Rectal smooth muscle tissue (tissue), 1 donor: ENCODE measurements around the gene RAB11FIP4.

ENCODE experiments used
- H3K27ac ChIP-seq: one replicate; pipeline ENCODE4 v1.7.0; 2013; ENCODE audit warnings: low read depth, low read length, inconsistent platforms
- H3K27me3 ChIP-seq: one replicate; pipeline ENCODE4 v1.7.0; 2013; ENCODE audit warnings: low read length; ENCODE audit not compliant: control insufficient read depth, insufficient read depth
- H3K36me3 ChIP-seq: one replicate; pipeline ENCODE4 v1.7.0; 2013; ENCODE audit warnings: low read length; ENCODE audit not compliant: control insufficient read depth, insufficient read depth
- H3K4me1 ChIP-seq: one replicate; pipeline ENCODE4 v1.7.0; 2013; ENCODE audit warnings: low read length; ENCODE audit not compliant: control insufficient read depth, insufficient read depth
- H3K4me3 ChIP-seq: one replicate; pipeline ENCODE4 v1.7.0; 2013; ENCODE audit warnings: low read length
- H3K9ac ChIP-seq: one replicate; pipeline ENCODE4 v1.7.0; 2013; ENCODE audit warnings: low read length

RAB11FIP4 gene

GRCh38 chr17:31416503-31416923, 25.0 kb downstream of the RAB11FIP4 start:
- no peaks in the 10 kb centered on the region for H3K4me1 ChIP-seq
- peaks cover 3% of the 10 kb centered on the region for H3K27me3 ChIP-seq
- H3K27ac ChIP-seq, result no peak overlapping the region
- H3K9ac ChIP-seq, result no peak overlapping the region
- H3K4me3 ChIP-seq, result no peak overlapping the region
- H3K36me3 ChIP-seq, result no peaks in the 10 kb centered on the region

DNA sequence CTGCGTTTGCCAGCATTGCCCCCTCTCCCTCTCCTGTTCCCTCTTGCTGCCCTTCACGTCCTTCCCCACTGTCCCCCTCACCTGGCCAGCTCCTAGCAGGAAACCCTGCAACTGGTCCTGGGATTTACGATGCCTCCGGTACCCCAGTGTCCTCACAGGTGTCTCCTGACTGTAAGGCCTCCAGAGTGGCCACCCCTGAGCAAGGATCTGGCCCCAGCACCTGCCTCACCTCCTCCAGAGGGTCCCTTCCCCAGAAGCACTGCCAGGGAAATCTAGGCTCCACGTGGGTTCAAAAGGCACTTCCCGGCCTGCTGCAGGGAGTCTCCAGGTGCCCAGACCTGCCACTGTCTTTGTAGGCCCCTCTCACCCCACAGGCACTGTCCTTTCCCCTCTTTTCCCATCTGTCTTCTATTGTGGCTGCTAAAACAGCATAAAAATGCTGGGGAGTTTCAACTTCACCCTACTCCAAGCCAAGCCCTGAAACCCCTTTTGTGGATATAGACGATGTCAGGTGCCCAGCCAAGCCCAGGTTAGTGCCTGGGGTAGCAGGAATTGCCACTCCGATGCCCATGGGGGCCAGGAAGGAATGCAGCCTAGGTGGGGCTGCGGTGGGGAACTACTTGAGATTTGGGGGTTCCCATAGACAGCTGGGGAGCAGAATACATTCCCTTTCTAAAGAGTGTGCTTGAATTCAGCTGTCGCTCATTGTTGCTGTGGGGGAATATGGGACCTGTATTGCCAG, 25.7 kb downstream of the RAB11FIP4 start:
- H3K9ac ChIP-seq, result no peak overlapping the region
- H3K36me3 ChIP-seq, result no peaks in the 10 kb centered on the region
- H3K4me1 ChIP-seq, result no peaks in the 10 kb centered on the region
- H3K4me3 ChIP-seq, result no peak overlapping the region
- H3K27me3 ChIP-seq, result peaks cover 3% of the 10 kb centered on the region
- no peak overlapping the region for H3K27ac ChIP-seq

DNA sequence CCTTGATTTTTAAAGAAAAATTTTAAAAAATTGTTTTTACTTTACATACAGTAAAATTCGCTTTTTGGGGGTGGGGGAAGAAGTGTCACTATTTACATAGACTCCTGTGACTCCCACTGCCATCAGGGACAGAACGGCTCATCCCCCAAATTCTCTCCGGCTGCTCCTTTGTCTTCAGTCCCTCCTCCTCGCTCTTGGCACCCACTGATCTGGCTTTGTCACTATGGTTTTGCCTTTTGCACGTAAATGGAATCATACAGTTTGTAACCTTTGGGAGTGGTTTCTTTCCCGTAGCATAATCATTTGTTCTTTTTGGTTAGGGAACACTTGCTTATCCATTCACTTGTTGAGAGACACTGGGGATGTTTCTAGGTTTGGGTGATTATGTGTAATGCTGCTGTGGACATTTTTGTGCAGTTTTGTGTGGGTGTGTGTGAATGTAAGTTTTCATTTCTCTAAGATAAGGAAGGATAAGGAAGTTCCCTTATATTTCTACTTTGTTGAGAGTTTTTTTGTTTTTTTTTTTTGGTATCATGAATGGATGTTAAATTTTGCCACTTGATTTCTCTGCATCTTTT, 27.4 kb downstream of the RAB11FIP4 start:
- Histone ChIP-seq H3K27ac (no peak overlapping the region), H3K4me3 (no peak overlapping the region), H3K36me3 (no peaks in the 10 kb centered on the region), H3K4me1 (no peaks in the 10 kb centered on the region), H3K9ac (no peak overlapping the region), H3K27me3 (peaks cover 3% of the 10 kb centered on the region)

DNA sequence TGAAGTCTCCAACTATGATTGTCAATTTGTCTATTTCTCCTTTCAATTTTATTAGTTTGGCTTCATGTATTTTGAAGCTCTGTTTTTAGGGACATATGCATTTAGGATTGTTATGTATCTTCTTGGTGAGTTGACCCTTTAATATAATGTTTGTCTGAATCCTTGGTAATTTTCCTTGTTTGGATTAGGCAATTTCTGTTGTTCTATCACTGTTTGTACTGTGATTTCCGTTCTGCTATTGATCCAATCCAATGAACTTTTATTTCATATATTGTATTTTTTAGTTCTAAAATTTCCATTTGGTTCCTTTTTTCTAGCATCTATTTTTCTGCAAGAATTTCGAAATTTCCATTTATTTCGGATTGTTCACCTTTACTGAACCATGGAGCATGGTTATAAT, 31.0 kb downstream of the RAB11FIP4 start:
- H3K4me1 ChIP-seq, result no peaks in the 10 kb centered on the region
- no peak overlapping the region for H3K9ac ChIP-seq
- no peak overlapping the region for H3K27ac ChIP-seq
- H3K27me3 ChIP-seq, result no peaks in the 10 kb centered on the region
- H3K36me3 ChIP-seq, result no peaks in the 10 kb centered on the region
- H3K4me3 ChIP-seq, result no peak overlapping the region

GRCh38 chr17:31424944-31425281, 33.4 kb downstream of the RAB11FIP4 start:
- Histone ChIP-seq H3K27ac (no peak overlapping the region), H3K4me3 (no peak overlapping the region), H3K27me3 (no peaks in the 10 kb centered on the region), H3K9ac (no peak overlapping the region), H3K4me1 (no peaks in the 10 kb centered on the region), H3K36me3 (no peaks in the 10 kb centered on the region)

DNA sequence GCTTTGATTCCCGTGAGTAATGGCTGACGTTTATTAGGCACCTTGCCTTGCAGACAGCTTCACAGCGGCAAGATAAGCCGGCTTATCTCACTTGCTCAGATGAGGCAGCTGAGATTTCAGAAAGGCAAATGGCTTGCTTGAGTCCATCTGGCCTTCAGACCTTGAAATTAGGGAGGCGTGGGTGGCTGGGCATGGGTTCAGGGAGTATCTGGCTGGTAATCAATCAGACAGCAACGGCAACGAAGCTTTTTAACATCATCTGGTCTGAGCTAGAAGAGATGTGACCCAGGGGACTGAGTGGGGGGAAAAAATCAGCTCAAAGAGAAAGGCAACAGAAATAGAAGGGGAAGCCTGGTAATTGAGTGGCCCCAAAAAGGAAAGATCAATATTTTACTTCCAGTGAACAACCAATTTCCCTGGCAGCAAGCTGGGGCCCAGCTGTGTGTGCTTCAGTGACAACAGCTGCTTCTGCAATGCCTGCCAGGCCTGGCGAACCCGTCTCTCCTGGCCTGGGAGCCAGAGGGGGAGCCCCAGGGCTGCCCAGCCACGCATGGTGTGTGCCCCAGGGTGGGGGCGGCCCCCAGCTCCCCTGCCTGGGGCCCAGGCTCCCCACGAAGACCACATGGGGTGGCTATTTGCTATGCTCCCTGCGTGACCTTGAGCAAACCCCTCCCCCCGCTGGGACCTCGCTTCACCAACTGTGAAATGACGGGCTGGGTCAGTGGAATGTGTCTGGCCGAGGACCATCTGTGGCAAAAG, 34.0 kb downstream of the RAB11FIP4 start:
- H3K27ac ChIP-seq, result no peak overlapping the region
- H3K36me3 ChIP-seq, result no peaks in the 10 kb centered on the region
- H3K4me1 ChIP-seq, result no peaks in the 10 kb centered on the region
- H3K27me3 ChIP-seq, result no peaks in the 10 kb centered on the region
- H3K4me3 ChIP-seq, result no peak overlapping the region
- no peak overlapping the region for H3K9ac ChIP-seq

DNA sequence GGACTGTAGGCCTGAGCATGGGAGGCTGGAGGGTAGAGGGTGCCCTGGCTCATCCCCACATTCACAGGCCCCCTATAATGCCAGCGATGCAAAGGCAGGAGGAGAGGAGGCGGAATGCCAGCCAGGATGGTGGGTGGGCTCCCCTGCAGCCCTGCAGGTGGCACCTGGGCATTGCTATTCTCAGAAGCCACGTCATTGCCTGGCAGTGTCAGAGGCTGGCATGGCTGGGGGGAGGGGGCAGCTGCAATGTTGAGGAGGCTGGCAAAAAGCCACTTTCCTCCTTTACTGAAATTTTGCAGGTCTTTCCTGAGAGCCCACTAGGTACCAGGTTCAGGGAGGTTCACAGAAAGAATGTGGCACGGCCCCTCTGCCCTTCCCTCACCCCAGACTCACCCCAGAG, 36.2 kb downstream of the RAB11FIP4 start:
- Histone ChIP-seq H3K27ac (no peak overlapping the region), H3K27me3 (peaks cover 3% of the 10 kb centered on the region), H3K9ac (no peak overlapping the region), H3K4me1 (no peaks in the 10 kb centered on the region), H3K4me3 (no peak overlapping the region), H3K36me3 (no peaks in the 10 kb centered on the region)

DNA sequence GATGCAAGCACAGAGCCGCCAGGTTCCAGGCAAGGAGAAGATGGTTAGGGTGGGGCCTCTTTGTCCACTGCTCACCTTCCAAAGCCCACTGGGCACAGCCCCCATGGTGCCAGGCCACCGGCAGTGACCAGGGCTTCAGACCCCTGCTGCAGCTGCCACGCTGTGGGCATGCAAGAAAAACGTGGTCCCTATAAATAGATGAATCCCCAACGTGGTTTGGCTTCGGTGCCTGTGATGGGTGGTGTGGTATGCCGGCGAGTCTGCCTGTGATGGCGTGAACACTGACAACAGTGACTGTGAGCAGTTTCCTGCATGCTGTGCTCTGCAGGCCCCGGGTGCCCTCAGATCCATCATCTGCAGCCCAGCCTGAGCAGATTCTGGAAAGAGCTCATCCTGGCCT, 36.6 kb downstream of the RAB11FIP4 start:
- Histone ChIP-seq H3K4me3 (no peak overlapping the region), H3K27ac (no peak overlapping the region), H3K9ac (no peak overlapping the region), H3K4me1 (no peaks in the 10 kb centered on the region), H3K36me3 (no peaks in the 10 kb centered on the region), H3K27me3 (peaks cover 3% of the 10 kb centered on the region)

DNA sequence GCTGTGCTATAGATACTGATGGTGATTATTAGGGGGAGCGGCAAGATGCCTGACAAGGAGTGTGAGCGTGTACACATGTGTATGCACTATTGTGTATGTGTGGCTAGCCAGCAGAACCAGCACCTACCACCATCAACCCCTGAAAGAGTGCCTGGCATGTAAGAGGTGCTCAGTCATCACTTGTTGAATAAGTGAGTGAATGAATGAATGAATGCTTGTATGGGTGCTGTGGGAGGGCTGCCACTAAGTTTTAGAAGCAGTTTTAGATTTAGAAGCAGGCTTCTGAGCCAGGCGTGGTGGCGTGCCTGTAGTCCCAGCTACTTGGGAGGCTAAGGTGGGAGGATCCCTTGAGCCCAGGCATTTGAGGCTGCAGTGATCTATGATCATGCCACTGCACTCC, 37.0 kb downstream of the RAB11FIP4 start:
- no peak overlapping the region for H3K4me3 ChIP-seq
- no peak overlapping the region for H3K9ac ChIP-seq
- peaks cover 3% of the 10 kb centered on the region for H3K27me3 ChIP-seq
- H3K27ac ChIP-seq, result no peak overlapping the region
- H3K36me3 ChIP-seq, result no peaks in the 10 kb centered on the region
- no peaks in the 10 kb centered on the region for H3K4me1 ChIP-seq

GRCh38 chr17:31431098-31431851, 39.8 kb downstream of the RAB11FIP4 start:
- no peak overlapping the region for H3K27ac ChIP-seq
- no peaks in the 10 kb centered on the region for H3K36me3 ChIP-seq
- no peak overlapping the region for H3K4me3 ChIP-seq
- H3K9ac ChIP-seq, result peak overlapping the region; percentile 2
- no peaks in the 10 kb centered on the region for H3K4me1 ChIP-seq
- H3K27me3 ChIP-seq, result peaks cover 3% of the 10 kb centered on the region

DNA sequence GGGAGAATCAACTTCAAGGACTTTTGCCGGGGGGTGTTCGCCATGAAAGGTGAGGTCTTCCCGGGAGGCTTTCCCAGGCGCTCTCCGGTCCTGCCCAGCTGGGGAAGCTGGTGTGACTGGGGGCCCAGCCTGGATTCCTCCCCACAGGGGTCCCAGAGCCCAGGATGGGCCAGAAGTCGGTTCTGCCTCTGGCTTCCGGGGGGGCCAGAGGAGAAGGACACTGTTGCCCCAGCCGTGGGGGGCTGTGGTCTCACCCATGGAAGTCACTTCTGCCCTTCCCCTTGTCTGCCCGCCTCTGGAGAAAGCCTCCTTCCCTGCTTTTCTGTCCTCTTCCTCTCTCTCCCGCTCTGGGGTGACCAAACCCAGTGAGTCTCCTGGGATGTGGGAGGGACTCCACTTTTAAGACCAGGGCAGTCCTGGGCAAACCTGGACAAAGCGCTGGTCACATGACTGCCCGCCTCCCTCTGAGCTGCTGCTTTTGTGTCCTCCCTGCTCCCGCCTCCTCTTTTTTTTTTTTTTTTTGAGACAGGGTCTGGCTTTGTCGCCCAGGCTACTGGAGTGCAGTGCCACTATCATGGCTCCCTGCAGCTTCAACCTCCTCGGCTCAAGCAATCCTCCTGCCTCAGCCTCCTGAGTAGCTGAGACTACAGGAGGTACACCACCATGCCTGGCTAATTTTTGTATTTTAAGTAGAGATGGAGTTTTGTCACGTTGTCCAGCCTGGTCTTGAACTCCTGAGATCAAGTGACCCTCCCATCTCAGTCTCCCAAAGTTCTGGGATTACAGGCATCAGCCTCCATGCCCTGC, 40.6 kb downstream of the RAB11FIP4 start:
- Histone ChIP-seq H3K27ac (no peak overlapping the region), H3K4me3 (no peak overlapping the region), H3K9ac (no peak overlapping the region), H3K27me3 (peaks cover 3% of the 10 kb centered on the region), H3K36me3 (no peaks in the 10 kb centered on the region), H3K4me1 (no peaks in the 10 kb centered on the region)
